OCI-LY1 (cell line): ENCODE measurements around the gene EPHA8.

Experiments
- H2AFZ ChIP-seq: fragments of 200-600 bp; sonication (generic), shearing (Covaris generic); 2 replicates; pipeline ENCODE4 v1.6.0; 2014; ENCODE audit warnings: antibody characterized with exemption, mild to moderate bottlenecking, low read length
- H3F3A ChIP-seq: fragments of 200-600 bp; sonication (generic), shearing (Covaris generic); 2 replicates; pipeline ENCODE4 v1.6.0; 2014; ENCODE audit warnings: mild to moderate bottlenecking, antibody characterized with exemption, low read length, moderate library complexity; ENCODE audit not compliant: insufficient read depth
- H3K27ac ChIP-seq: fragments of 200-600 bp; sonication (generic); 2 replicates; pipeline ENCODE4 v1.5.1; 2014; ENCODE audit warnings: low read length, mixed run types, mild to moderate bottlenecking, low read depth; ENCODE audit not compliant: poor library complexity, severe bottlenecking
- H3K27me3 ChIP-seq: fragments of 200-600 bp; sonication (generic); 2 replicates; pipeline ENCODE4 v1.6.0; 2014; ENCODE audit warnings: antibody characterized with exemption, mild to moderate bottlenecking, low read length, moderate library complexity; ENCODE audit not compliant: insufficient read depth
- H3K36me3 ChIP-seq: fragments of 200-600 bp; sonication (generic); 2 replicates; pipeline ENCODE4 v1.6.1; 2014; ENCODE audit warnings: mild to moderate bottlenecking, antibody characterized with exemption, low read length, moderate library complexity, mixed read lengths; ENCODE audit not compliant: insufficient read depth
- H3K4me1 ChIP-seq: fragments of 200-600 bp; sonication (generic); 2 replicates; pipeline ENCODE4 v1.5.1; 2014; ENCODE audit warnings: mild to moderate bottlenecking, low read length, moderate library complexity; ENCODE audit not compliant: insufficient read depth, severe bottlenecking
- H3K4me2 ChIP-seq: fragments of 200-600 bp; sonication (generic), shearing (Covaris generic); 2 replicates; pipeline ENCODE4 v1.6.1; 2014; ENCODE audit warnings: low read length
- H3K4me3 ChIP-seq: fragments of 200-600 bp; sonication (generic); 2 replicates; pipeline ENCODE4 v1.5.1; 2014; ENCODE audit warnings: low read length, low read depth, mild to moderate bottlenecking, mixed read lengths; ENCODE audit not compliant: poor library complexity, severe bottlenecking
- H3K79me2 ChIP-seq: fragments of 200-600 bp; shearing (Covaris generic); 2 replicates; pipeline ENCODE4 v1.6.1; 2016; ENCODE audit warnings: mixed run types, low read length, mixed read lengths; ENCODE audit not compliant: insufficient read depth
- H3K9ac ChIP-seq: fragments of 200-600 bp; sonication (generic), shearing (Covaris generic); 2 replicates; pipeline ENCODE4 v1.6.1; 2014; ENCODE audit warnings: mild to moderate bottlenecking, low read length, mixed read lengths
- H3K9me2 ChIP-seq: fragments of 200-600 bp; sonication (generic), shearing (Covaris generic); 2 replicates; pipeline ENCODE4 v1.6.1; 2014; ENCODE audit warnings: low read depth, mild to moderate bottlenecking, low read length, mixed read lengths
- H3K9me3 ChIP-seq: fragments of 200-600 bp; shearing (Covaris generic); 2 replicates; pipeline ENCODE4 v1.6.1; 2014; ENCODE audit warnings: low read length, mixed read lengths
- H4K20me1 ChIP-seq: fragments of 200-600 bp; sonication (generic), shearing (Covaris generic); 2 replicates; pipeline ENCODE4 v1.6.0; 2016; ENCODE audit warnings: mild to moderate bottlenecking, low read length; ENCODE audit not compliant: insufficient read depth
- CTCF ChIP-seq: fragments of 200-600 bp; sonication (generic), shearing (Covaris generic); IDR thresholded peaks from 2 replicates; pipeline ENCODE4 v1.5.1; 2017; ENCODE audit warnings: mild to moderate bottlenecking, antibody characterized with exemption, low read length, moderate library complexity, mixed read lengths
- EZH2 ChIP-seq: fragments of 200-600 bp; sonication (generic), shearing (Covaris generic); IDR thresholded peaks from 2 replicates; pipeline ENCODE4 v1.8.0; 2017; ENCODE audit warnings: borderline replicate concordance, mixed run types, mild to moderate bottlenecking, antibody characterized with exemption, low read length, moderate library complexity, mixed read lengths

Gene EPHA8

DNA sequence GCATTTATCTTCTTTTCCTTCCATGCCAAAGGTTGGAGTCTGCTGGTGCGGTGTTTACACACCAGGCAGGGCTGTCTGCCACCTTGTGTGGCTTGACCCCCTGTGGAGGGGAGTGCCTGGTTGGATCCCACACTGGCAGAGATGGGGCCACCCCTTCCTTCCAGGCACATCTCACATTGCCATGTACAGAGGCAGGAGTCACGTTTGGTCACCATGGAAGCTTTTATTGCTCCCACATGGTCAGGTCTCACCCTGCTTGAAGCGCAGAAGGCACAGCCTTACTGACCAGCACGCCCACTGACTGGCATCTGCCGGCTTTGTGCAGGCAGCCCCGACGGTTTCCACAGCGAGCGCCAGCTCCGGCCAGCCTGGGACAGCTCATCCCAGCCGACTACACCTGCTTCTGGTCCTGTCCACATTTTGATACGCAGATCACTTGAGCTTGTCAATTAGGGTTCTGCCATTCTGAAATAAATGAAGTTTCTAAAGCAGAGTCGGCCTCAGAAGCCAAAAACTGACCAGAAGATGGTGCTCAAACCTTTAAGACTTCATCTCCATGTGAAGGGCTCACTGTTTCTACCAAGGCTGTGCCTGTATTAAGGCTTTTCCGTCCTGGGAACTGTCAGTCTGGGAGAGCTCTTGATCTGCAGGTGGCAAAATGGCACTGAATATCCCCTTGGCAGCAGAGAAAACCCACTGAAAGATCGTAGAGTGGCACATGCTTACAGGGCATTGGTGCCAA, 35.6 kb upstream of the EPHA8 start:
- Histone ChIP-seq H3K9ac (no peak overlapping the region), H3K4me1 (no peaks in the 10 kb centered on the region), H3K9me3 (no peaks in the 10 kb centered on the region), H3K27ac (no peak overlapping the region), H3K27me3 (no peaks in the 10 kb centered on the region), H3F3A (no peaks in the 10 kb centered on the region), H3K4me2 (no peak overlapping the region), H3K9me2 (no peaks in the 10 kb centered on the region), H4K20me1 (no peaks in the 10 kb centered on the region), H2AFZ (no peak overlapping the region), H3K79me2 (no peaks in the 10 kb centered on the region), H3K4me3 (no peak overlapping the region), H3K36me3 (peaks cover 20% of the 10 kb centered on the region; the same call in 1 of the 2 replicates)
- no peak for TF ChIP-seq CTCF
- TF ChIP-seq EZH2: no peak

- Histone ChIP-seq H4K20me1 (no peaks in the 10 kb centered on the region), H3K4me1 (no peaks in the 10 kb centered on the region), H3K36me3 (peaks cover 20% of the 10 kb centered on the region; the same call in 1 of the 2 replicates), H3K27me3 (no peaks in the 10 kb centered on the region), H2AFZ (no peak overlapping the region), H3K4me3 (no peak overlapping the region), H3K27ac (no peak overlapping the region), H3K9ac (no peak overlapping the region), H3K4me2 (no peak overlapping the region), H3K9me3 (no peaks in the 10 kb centered on the region), H3K9me2 (no peaks in the 10 kb centered on the region), H3K79me2 (no peaks in the 10 kb centered on the region), H3F3A (no peaks in the 10 kb centered on the region)
- TF ChIP-seq CTCF (no peak), EZH2 (no peak)
Observed at GRCh38 chr1:22528451-22528850, 34.8 kb upstream of the EPHA8 start.

- Histone ChIP-seq H3K9me3 (no peaks in the 10 kb centered on the region), H2AFZ (no peak overlapping the region), H3K4me2 (no peak overlapping the region), H3K27ac (no peak overlapping the region), H4K20me1 (no peaks in the 10 kb centered on the region), H3F3A (no peaks in the 10 kb centered on the region), H3K9ac (no peak overlapping the region), H3K4me3 (no peak overlapping the region), H3K36me3 (peaks cover 9% of the 10 kb centered on the region; the same call in 1 of the 2 replicates), H3K4me1 (no peaks in the 10 kb centered on the region), H3K27me3 (no peaks in the 10 kb centered on the region), H3K9me2 (no peaks in the 10 kb centered on the region), H3K79me2 (no peaks in the 10 kb centered on the region)
- TF ChIP-seq EZH2 (no peak), CTCF (no peak)
Observed at GRCh38 chr1:22529901-22530621, 33.2 kb upstream of the EPHA8 start.
